ENCODE measurements around the gene STRBP.

The STRBP gene

GRCh38 chr9:123176949-123177348 lies 91.4 kb downstream of the STRBP start:
- H3K36me3 ChIP-seq (ENCODE audit: control insufficient read depth, insufficient read depth, low read length), result no peaks in the 10 kb centered on the region
- H3K27ac ChIP-seq (ENCODE audit: insufficient read depth, low read depth, low read length, poor library complexity, severe bottlenecking), result no peak overlapping the region
- H3K4me3 ChIP-seq (ENCODE audit: insufficient read depth, low read depth, low read length), result no peak overlapping the region
- no peaks in the 10 kb centered on the region for H3K9me3 ChIP-seq (ENCODE audit: control insufficient read depth, low read length)
- no peaks in the 10 kb centered on the region for H3K27me3 ChIP-seq (ENCODE audit: control insufficient read depth, insufficient read depth, low read length, poor library complexity, severe bottlenecking)
- no peaks in the 10 kb centered on the region for H3K4me1 ChIP-seq (ENCODE audit: control insufficient read depth, insufficient read depth, low read length)
- 92 to 94% methylated on average over 2 of the region's 2 CpGs for WGBS, 2 experiments

GRCh38 chr9:123175854-123176629 lies 92.3 kb downstream of the STRBP start:
- 90% methylated on average over 4 of the region's 4 CpGs for WGBS, 2 experiments
- no peak overlapping the region for H3K4me3 ChIP-seq (ENCODE audit: insufficient read depth, low read depth, low read length)
- H3K9me3 ChIP-seq (ENCODE audit: control insufficient read depth, low read length), result no peaks in the 10 kb centered on the region

GRCh38 chr9:123174887-123175518 lies 93.4 kb downstream of the STRBP start:
- Histone ChIP-seq H3K9me3 (ENCODE audit: control insufficient read depth, low read length) (no peaks in the 10 kb centered on the region), H3K4me1 (ENCODE audit: control insufficient read depth, insufficient read depth, low read length) (no peaks in the 10 kb centered on the region), H3K27me3 (ENCODE audit: control insufficient read depth, insufficient read depth, low read length, poor library complexity, severe bottlenecking) (no peaks in the 10 kb centered on the region), H3K4me3 (ENCODE audit: insufficient read depth, low read depth, low read length) (no peak overlapping the region), H3K27ac (ENCODE audit: insufficient read depth, low read depth, low read length, poor library complexity, severe bottlenecking) (no peak overlapping the region), H3K36me3 (ENCODE audit: control insufficient read depth, insufficient read depth, low read length) (no peaks in the 10 kb centered on the region)
- 9% methylated on average over 1 of the region's 1 CpG; no CpG with 5 or more reads in 1 of the 2 experiments for WGBS, 2 experiments

More at GRCh38 chr9:123175854-123176629, 92.3 kb downstream of the STRBP start:
- Histone ChIP-seq H3K36me3 (ENCODE audit: control insufficient read depth, insufficient read depth, low read length) (no peaks in the 10 kb centered on the region), H3K27ac (ENCODE audit: insufficient read depth, low read depth, low read length, poor library complexity, severe bottlenecking) (no peak overlapping the region), H3K27me3 (ENCODE audit: control insufficient read depth, insufficient read depth, low read length, poor library complexity, severe bottlenecking) (no peaks in the 10 kb centered on the region), H3K4me1 (ENCODE audit: control insufficient read depth, insufficient read depth, low read length) (no peaks in the 10 kb centered on the region)

- Histone ChIP-seq H3K9me3 (ENCODE audit: control insufficient read depth, low read length) (no peaks in the 10 kb centered on the region), H3K27me3 (ENCODE audit: control insufficient read depth, insufficient read depth, low read length, poor library complexity, severe bottlenecking) (no peaks in the 10 kb centered on the region), H3K4me1 (ENCODE audit: control insufficient read depth, insufficient read depth, low read length) (no peaks in the 10 kb centered on the region), H3K4me3 (ENCODE audit: insufficient read depth, low read depth, low read length) (no peak overlapping the region), H3K36me3 (ENCODE audit: control insufficient read depth, insufficient read depth, low read length) (no peaks in the 10 kb centered on the region), H3K27ac (ENCODE audit: insufficient read depth, low read depth, low read length, poor library complexity, severe bottlenecking) (no peak overlapping the region)
- 63 to 100% methylated on average over 1 of the region's 1 CpG for WGBS, 2 experiments
Observed at GRCh38 chr9:123174079-123174478, 94.3 kb downstream of the STRBP start.

- WGBS, 2 experiments, result 93 to 100% methylated on average over 3 of the region's 3 CpGs
- Histone ChIP-seq H3K27ac (ENCODE audit: insufficient read depth, low read depth, low read length, poor library complexity, severe bottlenecking) (no peak overlapping the region), H3K9me3 (ENCODE audit: control insufficient read depth, low read length) (no peaks in the 10 kb centered on the region), H3K27me3 (ENCODE audit: control insufficient read depth, insufficient read depth, low read length, poor library complexity, severe bottlenecking) (no peaks in the 10 kb centered on the region), H3K4me1 (ENCODE audit: control insufficient read depth, insufficient read depth, low read length) (no peaks in the 10 kb centered on the region), H3K36me3 (ENCODE audit: control insufficient read depth, insufficient read depth, low read length) (no peaks in the 10 kb centered on the region), H3K4me3 (ENCODE audit: insufficient read depth, low read depth, low read length) (no peak overlapping the region)
Observed at GRCh38 chr9:123169926-123170325, 98.5 kb downstream of the STRBP start.

- WGBS, 2 experiments, result 96 to 98% methylated on average over 2 of the region's 2 CpGs
- no peaks in the 10 kb centered on the region for H3K27me3 ChIP-seq (ENCODE audit: control insufficient read depth, insufficient read depth, low read length, poor library complexity, severe bottlenecking)
- no peaks in the 10 kb centered on the region for H3K36me3 ChIP-seq (ENCODE audit: control insufficient read depth, insufficient read depth, low read length)
- H3K4me1 ChIP-seq (ENCODE audit: control insufficient read depth, insufficient read depth, low read length), result no peaks in the 10 kb centered on the region
- no peaks in the 10 kb centered on the region for H3K9me3 ChIP-seq (ENCODE audit: control insufficient read depth, low read length)
- H3K4me3 ChIP-seq (ENCODE audit: insufficient read depth, low read depth, low read length), result no peak overlapping the region
- no peak overlapping the region for H3K27ac ChIP-seq (ENCODE audit: insufficient read depth, low read depth, low read length, poor library complexity, severe bottlenecking)
Observed at GRCh38 chr9:123168586-123168985, 99.8 kb downstream of the STRBP start.

GRCh38 chr9:123167474-123167873 lies 100.9 kb downstream of the STRBP start:
- H3K27me3 ChIP-seq (ENCODE audit: control insufficient read depth, insufficient read depth, low read length, poor library complexity, severe bottlenecking), result no peaks in the 10 kb centered on the region
- H3K27ac ChIP-seq (ENCODE audit: insufficient read depth, low read depth, low read length, poor library complexity, severe bottlenecking), result no peak overlapping the region
- no peak overlapping the region for H3K4me3 ChIP-seq (ENCODE audit: insufficient read depth, low read depth, low read length)
- H3K9me3 ChIP-seq (ENCODE audit: control insufficient read depth, low read length), result no peaks in the 10 kb centered on the region
- no peaks in the 10 kb centered on the region for H3K4me1 ChIP-seq (ENCODE audit: control insufficient read depth, insufficient read depth, low read length)
- no peaks in the 10 kb centered on the region for H3K36me3 ChIP-seq (ENCODE audit: control insufficient read depth, insufficient read depth, low read length)
- WGBS, 2 experiments, result 90 to 100% methylated on average over 1 of the region's 1 CpG

- Histone ChIP-seq H3K4me1 (ENCODE audit: control insufficient read depth, insufficient read depth, low read length) (no peaks in the 10 kb centered on the region), H3K4me3 (ENCODE audit: insufficient read depth, low read depth, low read length) (no peak overlapping the region), H3K27me3 (ENCODE audit: control insufficient read depth, insufficient read depth, low read length, poor library complexity, severe bottlenecking) (no peaks in the 10 kb centered on the region), H3K27ac (ENCODE audit: insufficient read depth, low read depth, low read length, poor library complexity, severe bottlenecking) (no peak overlapping the region), H3K36me3 (ENCODE audit: control insufficient read depth, insufficient read depth, low read length) (no peaks in the 10 kb centered on the region), H3K9me3 (ENCODE audit: control insufficient read depth, low read length) (no peaks in the 10 kb centered on the region)
- no CpG with 5 or more reads among the region's 1 CpG for WGBS, 2 experiments
Observed at GRCh38 chr9:123165813-123166212, 102.6 kb downstream of the STRBP start.

- H3K9me3 ChIP-seq (ENCODE audit: control insufficient read depth, low read length), result no peaks in the 10 kb centered on the region
- H3K4me3 ChIP-seq (ENCODE audit: insufficient read depth, low read depth, low read length), result no peak overlapping the region
- no peaks in the 10 kb centered on the region for H3K27me3 ChIP-seq (ENCODE audit: control insufficient read depth, insufficient read depth, low read length, poor library complexity, severe bottlenecking)
- H3K4me1 ChIP-seq (ENCODE audit: control insufficient read depth, insufficient read depth, low read length), result no peaks in the 10 kb centered on the region
- no peaks in the 10 kb centered on the region for H3K36me3 ChIP-seq (ENCODE audit: control insufficient read depth, insufficient read depth, low read length)
- no peak overlapping the region for H3K27ac ChIP-seq (ENCODE audit: insufficient read depth, low read depth, low read length, poor library complexity, severe bottlenecking)
- 95 to 97% methylated on average over 2 of the region's 2 CpGs for WGBS, 2 experiments
Observed at GRCh38 chr9:123164285-123164684, 104.1 kb downstream of the STRBP start.

GRCh38 chr9:123162791-123163345 lies 105.5 kb downstream of the STRBP start:
- Histone ChIP-seq H3K27me3 (ENCODE audit: control insufficient read depth, insufficient read depth, low read length, poor library complexity, severe bottlenecking) (no peaks in the 10 kb centered on the region), H3K4me3 (ENCODE audit: insufficient read depth, low read depth, low read length) (no peak overlapping the region), H3K27ac (ENCODE audit: insufficient read depth, low read depth, low read length, poor library complexity, severe bottlenecking) (no peak overlapping the region), H3K36me3 (ENCODE audit: control insufficient read depth, insufficient read depth, low read length) (no peaks in the 10 kb centered on the region), H3K4me1 (ENCODE audit: control insufficient read depth, insufficient read depth, low read length) (no peaks in the 10 kb centered on the region), H3K9me3 (ENCODE audit: control insufficient read depth, low read length) (no peaks in the 10 kb centered on the region)
- 100% methylated on average over 1 of the region's 2 CpGs; no CpG with 5 or more reads in 1 of the 2 experiments for WGBS, 2 experiments

Data from ectodermal cell (in vitro differentiated cells).